ENCODE results near the gene KRT26.

DNA sequence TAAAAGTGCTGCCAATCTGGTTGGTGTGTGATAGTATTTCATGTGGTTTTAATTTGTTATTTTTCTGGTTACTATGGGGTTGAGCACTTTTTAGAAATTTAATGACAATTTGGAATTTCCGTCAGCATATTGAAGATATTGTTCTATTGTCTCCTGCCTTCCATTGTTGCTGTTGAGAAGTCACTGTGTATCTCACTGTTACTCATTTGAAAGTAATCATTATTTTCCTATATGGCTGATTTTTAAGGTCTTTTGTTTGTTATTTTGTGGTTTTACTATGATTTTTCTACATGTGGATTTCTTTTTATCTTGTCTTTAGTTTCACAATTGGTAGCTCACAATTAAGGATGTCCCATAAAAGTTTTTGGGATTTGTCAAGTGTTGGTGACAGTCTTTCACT lies 8.2 kb downstream of the KRT26 start:
- TF ChIP-seq, protein P1, sequence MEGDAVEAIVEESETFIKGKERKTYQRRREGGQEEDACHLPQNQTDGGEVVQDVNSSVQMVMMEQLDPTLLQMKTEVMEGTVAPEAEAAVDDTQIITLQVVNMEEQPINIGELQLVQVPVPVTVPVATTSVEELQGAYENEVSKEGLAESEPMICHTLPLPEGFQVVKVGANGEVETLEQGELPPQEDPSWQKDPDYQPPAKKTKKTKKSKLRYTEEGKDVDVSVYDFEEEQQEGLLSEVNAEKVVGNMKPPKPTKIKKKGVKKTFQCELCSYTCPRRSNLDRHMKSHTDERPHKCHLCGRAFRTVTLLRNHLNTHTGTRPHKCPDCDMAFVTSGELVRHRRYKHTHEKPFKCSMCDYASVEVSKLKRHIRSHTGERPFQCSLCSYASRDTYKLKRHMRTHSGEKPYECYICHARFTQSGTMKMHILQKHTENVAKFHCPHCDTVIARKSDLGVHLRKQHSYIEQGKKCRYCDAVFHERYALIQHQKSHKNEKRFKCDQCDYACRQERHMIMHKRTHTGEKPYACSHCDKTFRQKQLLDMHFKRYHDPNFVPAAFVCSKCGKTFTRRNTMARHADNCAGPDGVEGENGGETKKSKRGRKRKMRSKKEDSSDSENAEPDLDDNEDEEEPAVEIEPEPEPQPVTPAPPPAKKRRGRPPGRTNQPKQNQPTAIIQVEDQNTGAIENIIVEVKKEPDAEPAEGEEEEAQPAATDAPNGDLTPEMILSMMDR (IDR thresholded peaks at IDR 0.05; ENCODE audit: insufficient read depth, low read length, poor library complexity, severe bottlenecking): no peak
- no peak for TF ChIP-seq EZH2phosphoT487 (conservative IDR thresholded peaks at IDR 0.05; ENCODE audit: low read length)

Measured in SU-DHL-6 (cell line).